NK-92 (cell line): ENCODE results near the gene PCCA.
"Not testable (repeated sequence)": the region's sequence is repeated elsewhere in the genome, so short reads cannot be mapped to it uniquely, and the experiment has no call there.

Experiments used
- DNase-seq: peaks from one replicate; lab custom pipeline; 2025; ENCODE audit not compliant: unreplicated experiment; lab: John Stamatoyannopoulos, UW

Gene PCCA

GRCh38 chr13:100088644-100089464 lies at the start of gene PCCA:
PCCA (plus strand) TSS chr13:100089093; CDS start chr13:100089121, 28 bp downstream.
- DNase-seq: no peak

GRCh38 chr13:100039740-100040139 lies 49.2 kb upstream of the PCCA start:
- no peak for DNase-seq

- DNase-seq: no peak
Measured at GRCh38 chr13:100040196-100040595, 48.7 kb upstream of the PCCA start.

- no peak for DNase-seq
Measured at GRCh38 chr13:100044936-100045335, 44.0 kb upstream of the PCCA start.

GRCh38 chr13:100045355-100045754 lies 43.5 kb upstream of the PCCA start:
- no peak for DNase-seq

GRCh38 chr13:100051070-100051469 lies 37.8 kb upstream of the PCCA start:
- no peak for DNase-seq

GRCh38 chr13:100059827-100060226 lies 29.1 kb upstream of the PCCA start:
- no peak for DNase-seq

- DNase-seq: no peak
Measured at GRCh38 chr13:100063333-100063732, 25.6 kb upstream of the PCCA start.

- DNase-seq: no peak
Measured at GRCh38 chr13:100063906-100064305, 25.0 kb upstream of the PCCA start.

- DNase-seq: no peak
Measured at GRCh38 chr13:100068133-100068931, 20.6 kb upstream of the PCCA start.

- no peak for DNase-seq
Measured at GRCh38 chr13:100069278-100069677, 19.6 kb upstream of the PCCA start.

GRCh38 chr13:100075700-100076587 lies 12.9 kb upstream of the PCCA start:
- DNase-seq: no peak

- DNase-seq: not testable (repeated sequence)
Measured at GRCh38 chr13:100079003-100079402, 9.9 kb upstream of the PCCA start.

GRCh38 chr13:100083401-100083800 lies 5.5 kb upstream of the PCCA start:
- DNase-seq: not testable (repeated sequence)

- DNase-seq: no peak
Measured at GRCh38 chr13:100088273-100088643, 635 bp upstream of the PCCA start.

- DNase-seq: no peak
Measured at GRCh38 chr13:100089465-100090032, 656 bp downstream of the PCCA start.

GRCh38 chr13:100090861-100091260 lies 2.0 kb downstream of the PCCA start:
- DNase-seq: no peak

- DNase-seq: no peak
Measured at GRCh38 chr13:100091391-100091790, 2.5 kb downstream of the PCCA start.

GRCh38 chr13:100092273-100092672 lies 3.4 kb downstream of the PCCA start:
- DNase-seq: not testable (repeated sequence)

GRCh38 chr13:100095498-100095897 lies 6.6 kb downstream of the PCCA start:
- DNase-seq: no peak

GRCh38 chr13:100096526-100096925 lies 7.6 kb downstream of the PCCA start:
- DNase-seq: no peak
